CD4-positive, alpha-beta T cell treated with Interleukin-10 for 1 hour (primary cell): ENCODE measurements around the gene RIMS3.
A peak's percentile ranks its signal among the peaks of the same experiment; 100 is the strongest.

Experiments used
- DNase-seq: peaks from one replicate; pipeline ENCODE4 v3.0.0-alpha.2; 2020

The RIMS3 gene

DNA sequence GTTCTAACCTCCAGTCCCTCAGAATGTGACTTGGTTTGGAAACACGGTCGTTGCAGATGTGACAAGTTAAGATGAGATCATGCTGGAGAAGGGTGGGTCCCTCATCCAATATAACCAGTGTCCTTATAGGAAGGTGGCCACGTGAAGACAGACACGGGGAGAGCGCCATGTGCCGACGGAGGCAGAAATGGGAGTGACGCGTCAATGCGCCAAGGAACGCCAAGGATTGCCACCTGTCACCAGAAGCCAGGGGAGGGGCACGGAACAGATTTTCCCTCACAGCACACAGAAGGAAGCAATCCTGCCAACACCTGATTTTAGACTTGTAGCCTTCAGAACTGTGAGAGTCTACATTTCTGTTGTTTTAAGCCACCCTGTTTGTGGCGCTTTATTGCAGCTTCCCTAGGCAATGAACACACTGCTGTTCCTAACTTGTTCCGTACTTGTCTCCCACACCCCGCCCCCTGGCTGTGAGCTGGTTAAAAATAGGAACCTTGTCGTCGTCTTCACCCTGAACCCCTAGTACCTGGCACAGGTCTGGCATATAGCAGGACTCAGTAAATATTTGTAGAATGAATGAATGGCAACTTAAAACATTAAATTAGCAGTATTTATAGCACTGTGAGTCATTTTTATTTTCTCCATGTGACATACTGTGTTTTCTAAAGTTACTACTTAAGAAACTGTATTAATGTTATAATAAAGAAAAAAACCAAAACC, 14.2 kb downstream of the RIMS3 start:
- no peak for DNase-seq

DNA sequence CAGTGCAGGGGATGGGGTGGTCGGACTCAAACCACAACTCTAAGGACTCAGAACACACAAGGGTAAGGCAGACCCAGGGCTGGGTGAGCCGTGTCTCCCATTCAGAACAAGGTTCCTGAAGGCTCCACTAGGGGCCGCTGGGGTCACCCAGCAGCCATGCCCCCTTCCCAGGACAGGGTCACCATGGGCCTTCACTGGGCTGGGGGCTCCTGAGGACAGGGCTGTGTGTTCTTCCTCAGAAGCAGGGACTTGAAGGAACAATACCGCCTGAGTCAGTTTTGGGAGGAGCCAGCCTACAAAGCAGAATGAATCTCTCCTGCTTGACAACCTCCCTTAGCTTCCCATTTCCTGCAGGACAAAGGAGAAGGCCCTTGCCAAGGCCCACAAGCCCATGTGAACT, 15.4 kb downstream of the RIMS3 start:
- no peak for DNase-seq

GRCh38 chr1:40649592-40649930, 15.9 kb downstream of the RIMS3 start:
- DNase-seq: no peak

GRCh38 chr1:40648928-40649591, 16.4 kb downstream of the RIMS3 start:
- no peak for DNase-seq

GRCh38 chr1:40648200-40648599, 17.3 kb downstream of the RIMS3 start:
- no peak for DNase-seq

GRCh38 chr1:40646315-40646714, 19.2 kb downstream of the RIMS3 start:
- no peak for DNase-seq

DNA sequence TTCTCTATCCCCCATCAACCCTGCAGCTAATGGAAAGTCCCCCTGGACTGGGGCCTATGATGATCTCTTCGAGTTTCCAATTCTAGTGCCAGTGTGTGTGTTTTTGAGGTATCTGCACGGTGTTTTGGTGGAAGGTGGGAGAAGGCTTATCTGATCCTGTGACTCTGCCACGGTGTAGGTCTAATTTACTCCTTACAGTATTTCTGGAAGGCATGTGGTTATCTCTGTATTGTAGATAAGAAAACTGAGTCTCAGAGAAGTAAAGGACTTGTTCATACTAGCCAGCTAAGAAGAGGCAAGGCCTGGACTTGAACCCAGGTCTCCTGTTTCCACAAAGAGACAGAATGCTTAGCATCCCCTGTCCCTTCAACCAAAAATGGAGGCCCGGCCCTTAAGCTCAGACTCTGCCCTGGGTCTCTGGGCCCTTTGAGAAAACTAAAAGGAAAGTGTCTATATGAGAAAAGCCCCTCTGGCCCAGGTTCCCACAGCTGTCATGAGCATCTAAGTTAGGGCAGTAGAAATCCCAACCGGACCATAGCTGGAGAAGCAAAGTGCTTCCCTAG, 20.3 kb downstream of the RIMS3 start:
- DNase-seq: no peak

GRCh38 chr1:40641601-40642242, 23.8 kb downstream of the RIMS3 start:
- no peak for DNase-seq

DNA sequence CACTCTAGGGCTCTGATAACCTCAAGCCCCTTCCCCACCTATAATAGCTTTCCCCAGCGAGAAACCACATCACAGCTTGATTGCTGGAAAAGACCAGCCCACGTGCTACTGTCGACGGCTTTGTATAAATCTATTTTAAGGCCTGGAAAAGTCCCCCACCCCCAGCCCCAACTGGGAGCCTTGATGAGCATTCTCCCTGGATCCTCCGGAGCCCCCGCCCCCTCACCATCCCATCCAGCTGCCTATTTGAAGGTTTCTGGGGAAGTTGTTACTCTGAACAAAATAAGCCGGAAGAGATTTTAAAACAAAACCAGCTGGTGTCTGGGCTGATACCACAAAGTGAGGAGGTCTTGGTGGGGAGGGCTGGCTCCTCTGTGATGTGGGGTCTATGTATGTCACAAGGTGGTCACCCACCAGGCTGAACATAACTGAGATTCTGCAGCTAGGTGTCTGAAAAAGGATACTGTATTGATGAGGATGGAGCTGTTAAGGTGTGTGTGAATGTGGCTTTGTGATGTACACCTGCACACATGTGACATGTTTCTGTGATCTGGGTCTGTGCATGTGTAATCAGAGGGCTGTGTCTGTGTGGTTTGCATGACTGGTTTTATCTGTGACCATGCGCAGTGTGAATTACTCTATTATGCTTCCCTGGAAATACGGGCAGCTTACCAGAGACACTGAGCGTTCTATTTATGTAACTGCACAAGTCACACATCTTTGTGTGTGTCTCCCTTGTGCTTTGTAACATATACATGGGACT, 25.0 kb downstream of the RIMS3 start:
- no peak for DNase-seq

DNA sequence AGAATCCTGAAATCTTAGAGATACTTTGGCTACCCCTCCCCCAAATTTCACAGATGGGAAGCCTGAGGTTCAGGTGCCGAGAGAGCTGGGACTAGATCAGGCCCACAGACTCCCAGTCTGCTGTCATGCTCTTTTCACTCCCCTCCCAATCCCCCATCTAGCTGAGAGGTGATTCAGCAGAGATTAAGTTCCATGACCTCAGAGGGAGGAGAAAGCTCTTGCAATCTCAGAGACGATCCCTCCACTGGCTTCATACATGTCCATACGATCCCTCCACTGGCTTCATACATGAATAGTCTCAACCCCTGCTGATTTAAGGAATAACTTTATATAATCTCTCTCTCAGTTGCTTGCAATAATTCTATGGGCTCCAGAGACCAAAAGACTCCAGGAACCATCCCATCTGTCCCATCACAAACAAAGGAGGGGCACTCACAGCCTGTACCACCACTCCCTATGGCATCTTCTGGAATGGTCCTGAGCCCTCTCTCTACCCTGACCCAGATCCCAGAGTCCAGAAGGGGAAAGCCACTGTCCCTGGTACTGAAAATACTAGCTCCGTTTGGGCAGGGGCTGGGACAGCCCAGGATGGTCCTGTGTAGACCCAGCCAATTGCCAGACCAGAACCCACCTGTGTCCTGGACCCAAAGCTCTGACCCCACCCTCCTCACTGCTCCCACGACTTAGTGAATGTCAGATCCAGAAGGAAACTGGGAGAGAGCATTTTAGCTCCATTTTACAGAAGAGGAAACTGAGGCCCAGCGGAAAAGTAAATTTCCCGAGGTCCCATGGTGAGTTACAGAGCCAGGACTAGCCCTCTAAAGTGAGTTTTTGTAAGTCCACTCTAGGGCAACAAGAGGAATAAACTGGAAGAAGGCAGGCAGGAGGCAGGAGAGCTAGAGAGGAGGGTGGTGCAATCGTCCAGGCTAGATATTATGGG, 27.1 kb downstream of the RIMS3 start:
- no peak for DNase-seq

- no peak for DNase-seq
Measured at GRCh38 chr1:40637470-40638007, 27.9 kb downstream of the RIMS3 start.

- DNase-seq: no peak
Measured at GRCh38 chr1:40636777-40637176, 28.7 kb downstream of the RIMS3 start.

DNA sequence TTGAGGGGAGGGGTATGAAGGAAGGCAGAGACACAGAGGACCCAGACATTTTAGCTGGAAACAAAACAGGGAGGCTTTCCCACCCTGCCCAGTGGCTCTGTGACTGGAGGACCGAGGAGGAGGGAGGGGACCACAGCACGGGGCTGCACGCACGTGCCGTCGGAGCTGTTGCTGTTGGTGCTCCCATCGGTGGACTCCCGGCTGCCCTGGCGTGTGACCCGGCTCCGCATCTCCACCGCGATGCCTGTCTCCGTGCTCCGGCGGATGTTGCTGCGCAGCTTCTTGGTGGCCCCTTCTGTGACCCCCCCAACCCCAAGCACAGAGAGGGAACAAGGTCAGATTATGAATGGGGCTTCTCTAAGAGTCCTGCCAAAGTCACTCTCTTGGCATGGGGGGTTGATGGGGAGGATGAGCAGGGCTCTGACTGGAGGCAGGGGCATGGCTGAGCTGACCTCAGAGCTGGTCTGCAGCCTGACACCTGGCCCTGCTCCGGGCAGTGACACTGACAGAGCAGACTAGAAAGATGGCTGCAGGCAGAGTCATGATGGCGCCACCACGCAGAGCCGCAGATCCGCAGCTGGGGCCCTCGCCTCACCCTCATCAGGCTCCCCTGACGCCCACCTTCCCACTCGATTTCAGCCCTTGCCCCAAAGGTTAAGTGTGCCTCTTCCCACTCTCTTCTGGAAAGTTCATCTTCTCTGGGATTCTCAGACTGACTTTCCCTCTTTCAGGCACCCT, 29.6 kb downstream of the RIMS3 start:
- DNase-seq: no peak

GRCh38 chr1:40634901-40635655, 30.4 kb downstream of the RIMS3 start:
- DNase-seq: no peak

DNA sequence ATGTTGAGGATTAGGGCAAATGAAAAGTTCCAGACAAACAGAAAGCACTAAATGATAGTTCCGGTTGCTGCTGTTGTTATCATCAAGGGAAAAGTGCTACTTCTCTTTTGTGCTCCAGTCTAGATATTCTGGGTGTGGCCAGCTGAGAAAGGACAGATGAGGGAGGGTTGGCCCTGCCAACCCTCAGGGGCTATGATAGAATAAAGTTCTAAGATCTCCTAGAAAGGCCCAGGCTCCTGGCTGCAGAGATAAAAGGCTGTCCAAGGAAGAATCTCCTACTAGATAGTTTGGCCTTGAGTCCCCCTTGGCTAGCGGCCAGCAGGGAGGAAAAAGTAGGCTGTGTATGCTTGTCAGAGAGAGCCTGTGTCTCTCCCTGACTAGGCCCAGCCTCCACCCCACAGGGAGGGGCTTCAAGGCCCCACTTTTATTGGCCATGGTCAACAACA, 31.5 kb downstream of the RIMS3 start:
- no peak for DNase-seq

DNA sequence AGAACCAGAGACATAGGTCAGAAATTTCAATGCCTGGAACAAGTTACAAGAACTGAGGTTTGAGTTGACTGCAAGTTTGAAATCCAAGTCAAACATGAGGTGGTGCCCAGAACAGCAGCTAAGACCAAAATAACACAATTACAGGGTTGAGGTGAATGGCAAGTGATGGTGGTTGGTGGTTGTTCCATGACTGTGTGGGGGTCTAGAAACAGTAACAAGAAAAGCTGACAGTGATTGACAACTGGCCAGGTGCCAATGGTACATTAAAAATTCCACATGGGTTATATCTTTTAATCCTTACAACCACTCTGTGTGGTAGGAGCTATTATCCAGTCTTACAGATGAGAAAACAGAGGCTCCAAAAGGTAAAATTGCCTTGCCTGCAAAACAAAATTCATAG, 32.0 kb downstream of the RIMS3 start:
- DNase-seq: no peak

DNA sequence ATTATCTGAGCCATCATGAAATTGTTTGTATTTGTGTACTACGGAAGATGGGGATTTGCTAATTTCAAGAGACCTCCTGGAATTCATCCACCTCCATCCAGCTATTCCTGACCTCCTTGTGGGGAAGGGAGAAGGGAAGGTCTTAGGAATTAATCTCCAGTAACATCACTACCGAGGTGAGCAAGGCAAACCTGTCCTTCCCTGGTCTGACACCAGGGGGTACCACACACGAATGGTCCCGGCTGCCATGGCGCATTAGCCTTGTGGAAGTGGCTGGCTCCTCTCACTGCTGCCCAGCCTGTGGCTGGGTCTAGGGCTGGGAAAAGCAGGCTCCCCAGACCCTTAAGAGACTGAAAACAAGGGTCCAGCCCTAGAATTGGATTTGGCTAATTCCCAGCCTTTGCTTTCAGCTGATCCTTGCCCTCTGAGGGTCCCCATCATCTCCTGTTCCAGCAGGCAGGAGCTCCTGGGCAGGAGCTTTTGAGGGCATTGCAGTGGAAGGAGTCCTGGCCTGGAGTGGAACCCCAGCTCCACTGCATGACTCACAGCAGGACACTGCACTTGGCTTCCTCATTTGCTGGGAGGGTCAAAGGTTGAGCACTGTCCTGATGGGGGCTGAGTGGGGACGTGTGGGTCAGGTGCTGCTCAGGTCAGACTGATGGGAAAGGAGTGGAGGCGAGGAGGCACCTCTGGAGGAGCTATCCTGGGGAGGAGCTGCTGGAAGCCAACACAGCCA, 34.8 kb downstream of the RIMS3 start:
- DNase-seq: peak; percentile 11

GRCh38 chr1:40629546-40629945, 35.9 kb downstream of the RIMS3 start:
- peak; percentile 65 for DNase-seq

GRCh38 chr1:40628903-40629292, 36.6 kb downstream of the RIMS3 start:
- DNase-seq: no peak
